ENCODE measurements around the gene PIERCE2. TPM values are rescaled to one million over a fixed set of nuclear protein-coding genes. Genes with fewer than 3 reads are reported as not detected.

PIERCE2 gene
- total and polyA plus RNA-seq, 3 donors from 2014 or later = 4.3 to 16.0 (median 8.0) TPM

DNA sequence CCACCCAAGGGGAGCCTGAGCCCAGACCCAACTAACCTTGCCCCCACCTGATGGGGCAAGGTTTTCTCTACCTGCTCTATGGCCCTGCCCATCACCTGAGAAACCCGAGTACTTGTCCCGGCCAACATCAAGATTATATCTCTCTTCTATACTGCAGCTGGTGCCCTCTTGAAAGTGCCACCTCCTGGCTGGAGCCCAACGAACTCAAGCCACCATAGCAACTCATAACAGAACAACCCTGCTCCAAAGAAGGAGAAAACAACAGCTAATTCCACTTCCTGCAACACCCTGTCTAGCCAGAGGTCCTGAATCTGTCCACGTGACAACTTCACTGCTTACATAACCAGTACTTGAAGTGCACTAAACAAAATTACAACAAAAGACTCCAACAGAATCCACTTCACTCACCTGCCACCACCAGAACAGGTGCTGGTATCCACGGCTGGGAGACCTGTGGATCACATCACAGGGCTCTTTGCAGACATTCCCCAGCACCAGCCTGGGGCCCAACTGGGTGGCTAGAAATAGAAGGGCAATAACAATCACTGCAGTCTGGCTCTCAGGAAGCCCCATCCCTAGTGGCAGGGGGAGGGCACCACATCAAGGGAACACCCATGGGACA is 49.2 kb downstream of the PIERCE2 start:
- Histone ChIP-seq H3K27me3 (no peaks in the 10 kb centered on the region), H3K36me3 (ENCODE audit: low read depth, missing control alignments) (no peaks in the 10 kb centered on the region), H3K4me3 (no peak overlapping the region), H3K4me1 (no peaks in the 10 kb centered on the region), H3K27ac (no peak overlapping the region), H3K9me3 (no peaks in the 10 kb centered on the region)
- 97% methylated on average over 5 of the region's 5 CpGs for WGBS, 2 donors
- TF ChIP-seq POLR2A (IDR thresholded peaks at IDR 0.05) = no peak
- TF ChIP-seq CTCF (IDR thresholded peaks at IDR 0.05) = no peak
- intact Hi-C loops (cut with DNase I; ENCODE audit: low total_unique reads) = no loop called here
- DNase-seq = no peak

- TF ChIP-seq POLR2A (IDR thresholded peaks at IDR 0.05) (no peak), CTCF (IDR thresholded peaks at IDR 0.05) (no peak)
- no peaks in the 10 kb centered on the region for H3K4me1 ChIP-seq
- H3K9me3 ChIP-seq = no peaks in the 10 kb centered on the region
- 95 to 96% methylated on average over 4 of the region's 4 CpGs for WGBS, 2 donors
- H3K27me3 ChIP-seq = no peaks in the 10 kb centered on the region
- intact Hi-C loops (cut with DNase I; ENCODE audit: low total_unique reads) = no loop called here
- DNase-seq = no peak
- no peak overlapping the region for H3K4me3 ChIP-seq
- no peak overlapping the region for H3K27ac ChIP-seq
- no peaks in the 10 kb centered on the region for H3K36me3 ChIP-seq (ENCODE audit: low read depth, missing control alignments)
Observed at GRCh38 chr15:55461447-55461846, 53.2 kb downstream of the PIERCE2 start.

- Histone ChIP-seq H3K4me3 (no peak overlapping the region), H3K4me1 (no peaks in the 10 kb centered on the region), H3K36me3 (ENCODE audit: low read depth, missing control alignments) (no peaks in the 10 kb centered on the region), H3K27ac (no peak overlapping the region), H3K9me3 (no peaks in the 10 kb centered on the region), H3K27me3 (no peaks in the 10 kb centered on the region)
- intact Hi-C loops (cut with DNase I; ENCODE audit: low total_unique reads) = no loop called here
- DNase-seq = no peak
- WGBS, 2 donors = 86 to 92% methylated on average over 2 of the region's 2 CpGs
- TF ChIP-seq CTCF (IDR thresholded peaks at IDR 0.05) (no peak), POLR2A (IDR thresholded peaks at IDR 0.05) (no peak)
Observed at GRCh38 chr15:55468321-55468720, 60.0 kb downstream of the PIERCE2 start.

MicroRNAs encoded within 50 kb of the gene (microRNA counts, 767-probe panel; counts per million panel counts)
- 0 to 152 counts per million in 2 donors for microRNA hsa-miR-628-3p
- microRNA hsa-miR-628-5p = 0 to 152 counts per million in 2 donors

Small RNA genes within 50 kb of the gene (microRNA-seq; reads per million reads assigned to microRNA genes)
- 151 to 187 reads per million in 2 donors for gene MIR628 (ENCODE audit: borderline number of aligned reads in 2 of 2, borderline replicate concordance in 1 of 2)

Other genes with a start within 250 kb of the PIERCE2 start
- 10 to 100 TPM; 47.2 to 48.4 TPM for gene RSL24D1, start 211.6 kb upstream of the PIERCE2 start, total RNA-seq
- gene RSL24D1, start 211.6 kb upstream of the PIERCE2 start, polyA plus RNA-seq (ENCODE audit: insufficient read depth, low read depth, low replicate concordance) = 62.7 TPM
- gene RAB27A, start 118.7 kb upstream of the PIERCE2 start, total RNA-seq = 10 to 100 TPM; 13.1 to 13.7 TPM
- gene RAB27A, start 118.7 kb upstream of the PIERCE2 start, polyA plus RNA-seq (ENCODE audit: insufficient read depth, low read depth, low replicate concordance) = 19.2 TPM
- 10 to 100 TPM; 10.3 to 12.9 TPM for gene PIGBOS1, start 89.4 kb upstream of the PIERCE2 start, total RNA-seq
- 11.9 TPM for gene PIGBOS1, start 89.4 kb upstream of the PIERCE2 start, polyA plus RNA-seq (ENCODE audit: insufficient read depth, low read depth, low replicate concordance)
- gene PIGB, start 89.3 kb upstream of the PIERCE2 start, total RNA-seq = 10 to 100 TPM; 13.7 to 14.3 TPM
- 12.8 TPM for gene PIGB, start 89.3 kb upstream of the PIERCE2 start, polyA plus RNA-seq (ENCODE audit: insufficient read depth, low read depth, low replicate concordance)
- 10 to 100 TPM; 21.6 to 37.1 TPM for gene CCPG1, start 136 bp upstream of the PIERCE2 start, total RNA-seq
- 25.6 TPM for gene CCPG1, start 136 bp upstream of the PIERCE2 start, polyA plus RNA-seq (ENCODE audit: insufficient read depth, low read depth, low replicate concordance)
- gene DNAAF4, start 99.7 kb downstream of the PIERCE2 start, total RNA-seq = 10 to 100 TPM in 1 of 2 donors, 1 to 10 TPM in 1; 7.9 to 10.3 TPM
- 5.9 TPM for gene DNAAF4, start 99.7 kb downstream of the PIERCE2 start, polyA plus RNA-seq (ENCODE audit: insufficient read depth, low read depth, low replicate concordance)
- gene PYGO1, start 179.8 kb downstream of the PIERCE2 start, total RNA-seq = 1 to 10 TPM; 8.5 to 8.6 TPM
- gene PYGO1, start 179.8 kb downstream of the PIERCE2 start, polyA plus RNA-seq (ENCODE audit: insufficient read depth, low read depth, low replicate concordance) = 5.4 TPM

Measured in testis (tissue), 3 donors.